Endothelial cell of umbilical vein (primary cell): ENCODE measurements around the gene SPEN. TPM values are rescaled to one million over a fixed set of nuclear protein-coding genes. Genes with fewer than 3 reads are reported as not detected.

ENCODE experiments used
- BruUV-seq: library from RNA; stranded (reverse); fragments of 400-500 nt; replicated peaks from 2 replicates; lab custom pipeline; 2021; lab: Mats Ljungman, UMichigan
- CTCF ChIA-PET: fragments of 300-600, 350-600 bp; sonication (Branson Sonifier 250); formaldehyde crosslinking; loops from one replicate; lab custom pipeline; 2021; ENCODE audit warnings: antibody characterized with exemption, inconsistent platforms; lab: Charles Lee
- POLR2A ChIA-PET: fragments of 300-600, 350-600 bp; sonication (Branson Sonifier 250); formaldehyde crosslinking; loops from one replicate; lab custom pipeline; 2021; ENCODE audit warnings: antibody characterized with exemption, inconsistent platforms; lab: Charles Lee
- DNase-seq: peaks from one replicate; pipeline ENCODE4 v3.0.0-alpha.2; 2011; ENCODE audit warnings: low read depth, low spot score
- FAIRE-seq: peaks from 2 replicates; lab custom pipeline; 2011; peaks lifted over from hg19 to GRCh38; lab: Jason Lieb, UNC
- H2AFZ ChIP-seq: 2 replicates; pipeline ENCODE4 v1.6.0; 2012; ENCODE audit warnings: low read depth, low read length, control low read depth, inconsistent platforms
- H3K27ac ChIP-seq: 2 replicates; pipeline ENCODE4 v1.5.1; 2011; ENCODE audit warnings: low read depth, mild to moderate bottlenecking, control low read depth, low read length, moderate library complexity; ENCODE audit not compliant: insufficient read depth
- H3K27me3 ChIP-seq, 2 experiments: 2 replicates each; pipeline versions ENCODE4 v1.6.0 to v1.6.1; 2011; ENCODE audit warnings: low read length in 2 of 2, mixed read lengths in 1 of 2; ENCODE audit not compliant: control insufficient read depth in 2 of 2, insufficient read depth in 2 of 2
- H3K36me3 ChIP-seq, 2 experiments: 2 replicates in 1 of 2; 3 replicates in 1 of 2; pipeline ENCODE4 v1.5.1; 2011; ENCODE audit warnings: low read length in 2 of 2, mild to moderate bottlenecking in 1 of 2, moderate library complexity in 1 of 2; ENCODE audit not compliant: control insufficient read depth in 2 of 2, insufficient read depth in 2 of 2; ENCODE audit errors: extremely low read depth in 1 of 2
- H3K4me1 ChIP-seq: 3 replicates; pipeline ENCODE4 v1.5.1; 2011; ENCODE audit warnings: mild to moderate bottlenecking, low read length; ENCODE audit not compliant: control insufficient read depth, insufficient read depth; ENCODE audit errors: extremely low read depth
- H3K4me2 ChIP-seq: 2 replicates; pipeline ENCODE4 v1.6.1; 2011; ENCODE audit warnings: low read length, control low read depth, mixed read lengths; ENCODE audit not compliant: insufficient read depth
- H3K4me3 ChIP-seq, 3 experiments: fragments of 200-600 bp in 1 of 3; sonication (generic), shearing (Covaris generic) in 1 of 3; replicated peaks in 1 of 3; 2 replicates each; pipeline ENCODE4 v1.5.1; 2011 to 2016; ENCODE audit warnings: control low read depth in 3 of 3, low read length in 3 of 3, mild to moderate bottlenecking in 2 of 3, inconsistent platforms in 1 of 3, low read depth in 1 of 3, moderate library complexity in 1 of 3; ENCODE audit not compliant: insufficient read depth in 1 of 3
- H3K79me2 ChIP-seq: 2 replicates; pipeline ENCODE4 v1.6.0; 2012; ENCODE audit warnings: low read length, inconsistent platforms; ENCODE audit not compliant: control insufficient read depth, insufficient read depth
- H3K9ac ChIP-seq: replicated peaks from 2 replicates; pipeline ENCODE3; 2011; ENCODE audit warnings: low read length, control low read depth; ENCODE audit not compliant: insufficient read depth; ENCODE audit errors: extremely low read depth
- H3K9me1 ChIP-seq: replicated peaks from 3 replicates; pipeline ENCODE4 v1.6.0; 2011; ENCODE audit warnings: mild to moderate bottlenecking, low read length; ENCODE audit not compliant: control insufficient read depth, insufficient read depth; ENCODE audit errors: extremely low read depth
- H3K9me3 ChIP-seq: replicated peaks from 2 replicates; pipeline ENCODE4 v1.5.1; 2012; ENCODE audit warnings: low read length, inconsistent platforms; ENCODE audit not compliant: control insufficient read depth, insufficient read depth
- H4K20me1 ChIP-seq: replicated peaks from 2 replicates; pipeline ENCODE3; 2011; ENCODE audit warnings: mild to moderate bottlenecking, low read length; ENCODE audit not compliant: control insufficient read depth, insufficient read depth; ENCODE audit errors: extremely low read depth
- EZH2 ChIP-seq: IDR thresholded peaks from 2 replicates; pipeline ENCODE4 v1.6.1; 2012; ENCODE audit warnings: borderline replicate concordance, low read depth, mild to moderate bottlenecking, moderate library complexity, low read length, inconsistent platforms; ENCODE audit not compliant: severe bottlenecking
- FOS ChIP-seq: IDR thresholded peaks from 2 replicates; pipeline ENCODE4 v1.6.1; 2011; ENCODE audit warnings: mild to moderate bottlenecking, low read length, moderate library complexity, borderline replicate concordance; ENCODE audit not compliant: insufficient read depth
- GATA2 ChIP-seq: IDR thresholded peaks from 2 replicates; pipeline ENCODE4 v1.7.0; 2011; ENCODE audit warnings: low read depth, mild to moderate bottlenecking, moderate library complexity, mixed read lengths, low read length; ENCODE audit not compliant: insufficient read length, insufficient read depth
- JUN ChIP-seq: IDR thresholded peaks from 2 replicates; pipeline ENCODE4 v1.6.1; 2011; ENCODE audit warnings: borderline replicate concordance, low read depth; ENCODE audit not compliant: insufficient read length, insufficient read depth
- MYC ChIP-seq: IDR thresholded peaks from one replicate; pipeline ENCODE4 v1.6.1; 2011; ENCODE audit warnings: mild to moderate bottlenecking, low read depth, low read length
- POLR2A ChIP-seq: IDR thresholded peaks from 2 replicates; pipeline ENCODE4 v1.6.1; 2012; ENCODE audit warnings: low read depth, mild to moderate bottlenecking, control low read depth, low read length
- POLR2AphosphoS5 ChIP-seq: IDR thresholded peaks from 2 replicates; pipeline ENCODE4 v1.6.1; 2012; ENCODE audit warnings: low read depth, mild to moderate bottlenecking, control low read depth, low read length, moderate library complexity; ENCODE audit not compliant: insufficient read depth
- dilution Hi-C: fragments of 300-500 bp; cut with MboI; formaldehyde crosslinking; loops from one replicate; pipeline ENCODE4 v1.15.0; 2019; ENCODE audit warnings: low sequenced_read_pairs; ENCODE audit not compliant: extremely low pct_ligation_motif_present
- intact Hi-C: fragments of 100-400 bp; cut with micrococcal nuclease; formaldehyde crosslinking; loops from one replicate; pipeline ENCODE4 v1.10.0; 2022
- polyA plus RNA-seq, 4 experiments: library from polyadenylated mRNA; depleted of rRNA in 3 of 4; stranded (reverse) in 3 of 4; unstranded in 1 of 4; fragments of >200 nt; gene quantifications; 2 replicates each; pipeline versions ENCODE4 v1.2.1 to v1.2.3, GENCODE V29; 2011 to 2012; ENCODE audit warnings: missing spikeins in 1 of 4
- total RNA-seq: library from RNA; stranded (reverse); gene quantifications from 2 replicates; pipeline ENCODE4 v1.2.3, GENCODE V29; 2021
- TF ChIP-seq, protein P1 (sequence below), 2 donors: IDR thresholded peaks; 1 replicate in 1 of 2; 2 replicates in 1 of 2; pipeline ENCODE4 v1.5.1; 2011; ENCODE audit warnings: low read length in 2 of 2, mild to moderate bottlenecking in 2 of 2, moderate library complexity in 2 of 2, control low read depth in 1 of 2, inconsistent platforms in 1 of 2, low read depth in 1 of 2; ENCODE audit not compliant: insufficient read depth in 1 of 2; ENCODE audit errors: extremely low read depth in 1 of 2
- TF ChIP-seq, protein P2 (sequence below): IDR thresholded peaks from 2 replicates; pipeline ENCODE4 v1.6.1; 2011; ENCODE audit not compliant: insufficient read depth, insufficient read length

SPEN gene
- total and polyA plus RNA-seq, 2 donors (not counting 3 experiments of a cell fraction or from before 2014, with no cell fraction given), result 9.3 to 44.4 TPM

DNA sequence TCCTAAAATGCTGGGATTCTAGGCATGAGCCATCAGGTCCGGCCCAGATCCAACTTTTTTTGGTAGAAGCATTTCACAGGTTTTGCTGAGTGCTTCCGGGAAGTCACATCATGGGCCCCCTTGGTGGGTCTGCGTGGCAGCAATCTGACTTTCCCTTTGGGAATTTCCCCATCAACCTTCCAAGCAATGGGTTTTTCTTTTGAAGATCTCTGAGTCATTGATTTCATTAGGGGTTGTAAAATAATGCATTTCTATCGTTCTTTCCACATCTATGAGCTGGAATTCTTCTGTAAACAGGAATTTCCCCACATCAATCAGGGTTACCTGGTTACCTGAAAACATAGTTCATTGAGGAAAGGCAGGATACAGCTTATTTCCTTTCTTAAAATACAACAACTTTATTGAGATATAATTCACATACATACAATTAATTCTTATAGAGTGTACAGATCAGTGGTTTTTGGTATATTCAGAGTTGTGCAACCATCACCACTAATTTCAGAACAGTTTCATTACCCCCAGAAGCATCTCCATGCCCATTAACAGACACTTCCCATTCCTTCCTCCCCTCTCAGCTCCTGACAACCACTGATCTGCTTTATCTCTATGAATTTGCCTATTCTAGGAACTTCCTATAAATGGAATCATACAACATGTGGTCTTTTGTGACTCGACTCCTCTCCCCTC is 138.2 kb downstream of the SPEN start:
- Histone ChIP-seq H3K79me2 (no peaks in the 10 kb centered on the region), H3K4me2 (no peak overlapping the region), H3K27me3 (peaks cover 2 to 10% of the 10 kb centered on the region in 2 experiments), H3K9ac (no peak overlapping the region), H3K4me3 (no peak overlapping the region), H3K36me3 (no peaks in the 10 kb centered on the region), H2AFZ (no peak overlapping the region), H3K4me1 (no peaks in the 10 kb centered on the region), H3K27ac (no peak overlapping the region), H3K9me1 (no peaks in the 10 kb centered on the region), H3K9me3 (no peaks in the 10 kb centered on the region), H4K20me1 (no peaks in the 10 kb centered on the region)
- intact Hi-C loops (no loop called here), dilution Hi-C loops (no loop called here)
- BruUV-seq, result no TSS peak
- TF ChIP-seq MYC, result no peak
- TF ChIP-seq POLR2AphosphoS5, result no peak
- no peak for TF ChIP-seq FOS
- no peak for TF ChIP-seq EZH2
- no peak for TF ChIP-seq JUN
- no peak for TF ChIP-seq GATA2
- TF ChIP-seq, protein P1, sequence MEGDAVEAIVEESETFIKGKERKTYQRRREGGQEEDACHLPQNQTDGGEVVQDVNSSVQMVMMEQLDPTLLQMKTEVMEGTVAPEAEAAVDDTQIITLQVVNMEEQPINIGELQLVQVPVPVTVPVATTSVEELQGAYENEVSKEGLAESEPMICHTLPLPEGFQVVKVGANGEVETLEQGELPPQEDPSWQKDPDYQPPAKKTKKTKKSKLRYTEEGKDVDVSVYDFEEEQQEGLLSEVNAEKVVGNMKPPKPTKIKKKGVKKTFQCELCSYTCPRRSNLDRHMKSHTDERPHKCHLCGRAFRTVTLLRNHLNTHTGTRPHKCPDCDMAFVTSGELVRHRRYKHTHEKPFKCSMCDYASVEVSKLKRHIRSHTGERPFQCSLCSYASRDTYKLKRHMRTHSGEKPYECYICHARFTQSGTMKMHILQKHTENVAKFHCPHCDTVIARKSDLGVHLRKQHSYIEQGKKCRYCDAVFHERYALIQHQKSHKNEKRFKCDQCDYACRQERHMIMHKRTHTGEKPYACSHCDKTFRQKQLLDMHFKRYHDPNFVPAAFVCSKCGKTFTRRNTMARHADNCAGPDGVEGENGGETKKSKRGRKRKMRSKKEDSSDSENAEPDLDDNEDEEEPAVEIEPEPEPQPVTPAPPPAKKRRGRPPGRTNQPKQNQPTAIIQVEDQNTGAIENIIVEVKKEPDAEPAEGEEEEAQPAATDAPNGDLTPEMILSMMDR (IDR thresholded peaks at IDR 0.05; ENCODE audit: extremely low read depth in 1 of 2, insufficient read depth in 1 of 2, low read depth in 1 of 2, low read length in 2 of 2), result no peak
- TF ChIP-seq, protein P2, sequence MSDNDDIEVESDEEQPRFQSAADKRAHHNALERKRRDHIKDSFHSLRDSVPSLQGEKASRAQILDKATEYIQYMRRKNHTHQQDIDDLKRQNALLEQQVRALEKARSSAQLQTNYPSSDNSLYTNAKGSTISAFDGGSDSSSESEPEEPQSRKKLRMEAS, result no peak
- TF ChIP-seq POLR2A, result no peak
- POLR2A ChIA-PET, result interaction anchor here (0.6 kb wide), 1 partner anchor 45 kb away, joined by 3 read pairs; no protein-coding TSS in a partner anchor
- FAIRE-seq (no peak), DNase-seq (no peak)
- CTCF ChIA-PET, result interaction anchor here (1.1 to 2.0 kb wide), 5 partner anchors 9 to 194 kb away, joined by 3 to 10 read pairs (median 5); no protein-coding TSS in a partner anchor
